ENCODE results near the gene FOSL1. TPM values are rescaled to one million over a fixed set of nuclear protein-coding genes. Genes with fewer than 3 reads are reported as not detected.

Gene FOSL1
- total RNA-seq, 1 experiment from 2014 or later, result 33.7 TPM

GRCh38 chr11:65869643-65870306, 30.4 kb downstream of the FOSL1 start:
- no peak overlapping the region for H2BK120ac ChIP-seq (ENCODE audit: low read depth, low read length, poor library complexity, severe bottlenecking)
- no peaks in the 10 kb centered on the region for H3K4me1 ChIP-seq (ENCODE audit: insufficient read depth, low read length)
- no peak overlapping the region for H4K91ac ChIP-seq (ENCODE audit: insufficient read length, low read depth, low read length)
- H3K27me3 ChIP-seq (ENCODE audit: insufficient read depth, low read length), result peaks cover 3% of the 10 kb centered on the region; the same call in 1 of the 2 replicates
- no peaks in the 10 kb centered on the region for H3K79me1 ChIP-seq (ENCODE audit: insufficient read depth, low read depth, low read length, poor library complexity, severe bottlenecking)
- no peaks in the 10 kb centered on the region for H3K79me2 ChIP-seq (ENCODE audit: insufficient read depth, low read length)
- no peak overlapping the region for H2BK20ac ChIP-seq (ENCODE audit: low read depth, low read length, poor library complexity, severe bottlenecking)
- no peak overlapping the region for H3K4me3 Mint-ChIP-seq
- no peak overlapping the region for H2AFZ ChIP-seq (ENCODE audit: low read length)
- no peak overlapping the region for H3K18ac ChIP-seq (ENCODE audit: insufficient read length, low read depth, low read length)
- H3K23me2 ChIP-seq (ENCODE audit: insufficient read length, low read depth, low read length, poor library complexity, severe bottlenecking), result peaks cover 8% of the 10 kb centered on the region
- peaks cover 15 to 20% of the 10 kb centered on the region in 2 experiments for H3K4me1 Mint-ChIP-seq
- no peaks in the 10 kb centered on the region; a peak in 1 of 5 replicates for H3K9me3 Mint-ChIP-seq
- H3T11ph ChIP-seq (ENCODE audit: low read length), result no peak overlapping the region
- H2BK12ac ChIP-seq (ENCODE audit: insufficient read length, low read depth, low read length), result no peak overlapping the region
- no peaks in the 10 kb centered on the region for H3K9me3 ChIP-seq (ENCODE audit: control insufficient read depth, low read depth, low read length)
- peaks cover 7% of the 10 kb centered on the region for H3K27me3 Mint-ChIP-seq (ENCODE audit: low read depth)
- H2BK5ac ChIP-seq (ENCODE audit: insufficient read length, low read length), result no peak overlapping the region
- H3K9ac ChIP-seq (ENCODE audit: extremely low read depth, insufficient read length, low read length), result no peak overlapping the region
- DNase-seq, result no peak
- no peak overlapping the region for H3K14ac ChIP-seq (ENCODE audit: insufficient read depth, low read length)
- no peak overlapping the region for H3K27ac ChIP-seq (ENCODE audit: insufficient read length, low read depth, low read length)
- H3K27ac Mint-ChIP-seq, result no peak overlapping the region
- no peak overlapping the region for H4K5ac ChIP-seq (ENCODE audit: insufficient read length, low read depth, low read length)
- no peak overlapping the region for H3K56ac ChIP-seq (ENCODE audit: insufficient read length, low read depth, low read length)
- H3K4me2 ChIP-seq (ENCODE audit: insufficient read depth, insufficient read length, low read length), result no peak overlapping the region
- TF ChIP-seq, protein P1, sequence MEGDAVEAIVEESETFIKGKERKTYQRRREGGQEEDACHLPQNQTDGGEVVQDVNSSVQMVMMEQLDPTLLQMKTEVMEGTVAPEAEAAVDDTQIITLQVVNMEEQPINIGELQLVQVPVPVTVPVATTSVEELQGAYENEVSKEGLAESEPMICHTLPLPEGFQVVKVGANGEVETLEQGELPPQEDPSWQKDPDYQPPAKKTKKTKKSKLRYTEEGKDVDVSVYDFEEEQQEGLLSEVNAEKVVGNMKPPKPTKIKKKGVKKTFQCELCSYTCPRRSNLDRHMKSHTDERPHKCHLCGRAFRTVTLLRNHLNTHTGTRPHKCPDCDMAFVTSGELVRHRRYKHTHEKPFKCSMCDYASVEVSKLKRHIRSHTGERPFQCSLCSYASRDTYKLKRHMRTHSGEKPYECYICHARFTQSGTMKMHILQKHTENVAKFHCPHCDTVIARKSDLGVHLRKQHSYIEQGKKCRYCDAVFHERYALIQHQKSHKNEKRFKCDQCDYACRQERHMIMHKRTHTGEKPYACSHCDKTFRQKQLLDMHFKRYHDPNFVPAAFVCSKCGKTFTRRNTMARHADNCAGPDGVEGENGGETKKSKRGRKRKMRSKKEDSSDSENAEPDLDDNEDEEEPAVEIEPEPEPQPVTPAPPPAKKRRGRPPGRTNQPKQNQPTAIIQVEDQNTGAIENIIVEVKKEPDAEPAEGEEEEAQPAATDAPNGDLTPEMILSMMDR (conservative IDR thresholded peaks at IDR 0.05), result no peak
- H4K8ac ChIP-seq (replicated peaks; ENCODE audit: insufficient read length, low read depth, low read length), result no peak overlapping the region
- H3K23ac ChIP-seq (ENCODE audit: insufficient read length, low read depth, low read length), result no peak overlapping the region
- H2AK5ac ChIP-seq (ENCODE audit: insufficient read length, low read length), result no peak overlapping the region
- no CpG with 5 or more reads among the region's 24 CpGs for WGBS (ENCODE audit: extremely low coverage, insufficient read length, low lambda C conversion rate)
- peaks cover 5 to 12% (median 11%) of the 10 kb centered on the region in 3 experiments; a peak in 5 of 7 replicates for H3K36me3 Mint-ChIP-seq (ENCODE audit: insufficient read depth in 1 of 3, low read depth in 3 of 3)
- no peaks in the 10 kb centered on the region for H4K20me1 ChIP-seq (ENCODE audit: control insufficient read depth, insufficient read depth, insufficient read length)
- no peak overlapping the region for H2BK15ac ChIP-seq (ENCODE audit: low read depth, low read length)
- H3K4ac ChIP-seq (ENCODE audit: low read depth, low read length), result no peak overlapping the region

Data from H9 (cell line).